SK-N-SH treated with all-trans-retinoic acid at 6 μM for 48 hours (cell line): ENCODE results near the gene MMADHC.

Source experiments
- ARNTL ChIP-seq: fragments of 450-650 bp; formaldehyde crosslinking; IDR thresholded peaks from 2 replicates; pipeline ENCODE4 v1.5.0; 2020; ENCODE audit warnings: low read depth, mild to moderate bottlenecking, moderate library complexity, borderline replicate concordance
- BACH2 ChIP-seq: fragments of 250-450 bp; sonication (Bioruptor Pico); IDR thresholded peaks from 2 replicates; pipeline ENCODE4 v1.9.0; 2021; ENCODE audit warnings: mild to moderate bottlenecking, borderline replicate concordance
- CREB5 ChIP-seq: fragments of 250-450 bp; sonication (Bioruptor Pico); IDR thresholded peaks from 2 replicates; pipeline ENCODE4 v1.5.1; 2020; ENCODE audit warnings: low read depth, mild to moderate bottlenecking, moderate library complexity
- ESRRG ChIP-seq: fragments of 250-450 bp; sonication (Bioruptor Pico); IDR thresholded peaks from 2 replicates; pipeline ENCODE4 v1.6.1; 2021; ENCODE audit warnings: mild to moderate bottlenecking
- GLIS3 ChIP-seq: fragments of 250-450 bp; sonication (Bioruptor Pico); IDR thresholded peaks from 2 replicates; pipeline ENCODE4 v1.5.0; 2020; ENCODE audit warnings: mild to moderate bottlenecking, moderate library complexity
- TOX ChIP-seq: fragments of 250-450 bp; sonication (Bioruptor Pico); IDR thresholded peaks from 2 replicates; pipeline ENCODE4 v1.8.0; 2021; ENCODE audit warnings: mild to moderate bottlenecking, moderate library complexity, borderline replicate concordance
- ZNF70 ChIP-seq: fragments of 450-650 bp; formaldehyde crosslinking; IDR thresholded peaks from 2 replicates; pipeline ENCODE4 v1.5.0; 2020; ENCODE audit warnings: mild to moderate bottlenecking, moderate library complexity
- TF ChIP-seq, protein P1 (sequence below): fragments of 250-450 bp; sonication (Bioruptor Pico); IDR thresholded peaks from 2 replicates; pipeline ENCODE4 v1.8.0; 2020; ENCODE audit warnings: mild to moderate bottlenecking, moderate library complexity, borderline replicate concordance
- TF ChIP-seq, protein P2 (sequence below): fragments of 250-450 bp; sonication (Bioruptor Pico); IDR thresholded peaks from 2 replicates; pipeline ENCODE4 v1.8.0; 2021; ENCODE audit warnings: low read depth, mild to moderate bottlenecking, moderate library complexity, borderline replicate concordance

DNA sequence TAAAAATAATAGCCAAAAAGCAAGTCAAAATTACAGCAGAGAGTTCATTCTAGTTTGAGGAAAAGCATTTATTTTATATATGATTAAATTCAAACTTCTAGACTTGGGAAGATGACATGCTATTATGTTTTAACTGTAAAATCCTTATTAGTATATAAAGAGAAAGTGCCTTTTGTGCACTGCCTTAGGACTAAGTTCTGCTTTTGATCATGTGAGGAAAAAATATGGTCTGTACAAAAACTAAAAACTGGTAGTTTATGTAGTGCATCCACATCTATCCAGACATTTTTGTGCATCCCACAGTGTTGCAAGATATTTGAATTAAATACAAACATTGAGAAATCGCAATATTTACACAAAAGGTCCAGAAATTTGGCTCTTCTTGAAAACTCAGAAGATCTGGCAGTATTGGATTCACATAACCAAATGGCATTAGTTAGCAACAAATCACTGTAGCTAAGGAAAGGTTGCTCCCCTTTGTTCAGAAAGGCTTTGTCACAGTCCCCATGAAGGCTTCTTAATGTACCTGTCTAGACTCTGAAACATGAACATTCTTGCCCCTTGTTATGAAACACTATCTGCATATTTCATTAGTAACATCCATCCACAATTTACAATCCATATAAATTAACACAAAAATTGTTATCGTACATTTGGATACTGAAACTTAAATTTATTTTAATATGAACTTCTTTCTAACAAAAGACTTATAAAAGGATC lies 2.2 kb downstream of the MMADHC start:
- TF ChIP-seq, protein P1, sequence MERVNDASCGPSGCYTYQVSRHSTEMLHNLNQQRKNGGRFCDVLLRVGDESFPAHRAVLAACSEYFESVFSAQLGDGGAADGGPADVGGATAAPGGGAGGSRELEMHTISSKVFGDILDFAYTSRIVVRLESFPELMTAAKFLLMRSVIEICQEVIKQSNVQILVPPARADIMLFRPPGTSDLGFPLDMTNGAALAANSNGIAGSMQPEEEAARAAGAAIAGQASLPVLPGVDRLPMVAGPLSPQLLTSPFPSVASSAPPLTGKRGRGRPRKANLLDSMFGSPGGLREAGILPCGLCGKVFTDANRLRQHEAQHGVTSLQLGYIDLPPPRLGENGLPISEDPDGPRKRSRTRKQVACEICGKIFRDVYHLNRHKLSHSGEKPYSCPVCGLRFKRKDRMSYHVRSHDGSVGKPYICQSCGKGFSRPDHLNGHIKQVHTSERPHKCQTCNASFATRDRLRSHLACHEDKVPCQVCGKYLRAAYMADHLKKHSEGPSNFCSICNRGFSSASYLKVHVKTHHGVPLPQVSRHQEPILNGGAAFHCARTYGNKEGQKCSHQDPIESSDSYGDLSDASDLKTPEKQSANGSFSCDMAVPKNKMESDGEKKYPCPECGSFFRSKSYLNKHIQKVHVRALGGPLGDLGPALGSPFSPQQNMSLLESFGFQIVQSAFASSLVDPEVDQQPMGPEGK (CRISPR knock-in tag): no peak
- TF ChIP-seq ZNF70 (CRISPR knock-in tag): no peak
- TF ChIP-seq ARNTL (CRISPR knock-in tag): no peak
- TF ChIP-seq, protein P2, sequence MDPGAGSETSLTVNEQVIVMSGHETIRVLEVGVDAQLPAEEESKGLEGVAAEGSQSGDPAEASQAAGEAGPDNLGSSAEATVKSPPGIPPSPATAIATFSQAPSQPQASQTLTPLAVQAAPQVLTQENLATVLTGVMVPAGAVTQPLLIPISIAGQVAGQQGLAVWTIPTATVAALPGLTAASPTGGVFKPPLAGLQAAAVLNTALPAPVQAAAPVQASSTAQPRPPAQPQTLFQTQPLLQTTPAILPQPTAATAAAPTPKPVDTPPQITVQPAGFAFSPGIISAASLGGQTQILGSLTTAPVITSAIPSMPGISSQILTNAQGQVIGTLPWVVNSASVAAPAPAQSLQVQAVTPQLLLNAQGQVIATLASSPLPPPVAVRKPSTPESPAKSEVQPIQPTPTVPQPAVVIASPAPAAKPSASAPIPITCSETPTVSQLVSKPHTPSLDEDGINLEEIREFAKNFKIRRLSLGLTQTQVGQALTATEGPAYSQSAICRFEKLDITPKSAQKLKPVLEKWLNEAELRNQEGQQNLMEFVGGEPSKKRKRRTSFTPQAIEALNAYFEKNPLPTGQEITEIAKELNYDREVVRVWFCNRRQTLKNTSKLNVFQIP (CRISPR knock-in tag): no peak
- no peak for TF ChIP-seq ESRRG (CRISPR knock-in tag)
- no peak for TF ChIP-seq BACH2 (CRISPR knock-in tag)
- no peak for TF ChIP-seq CREB5 (CRISPR knock-in tag)
- no peak for TF ChIP-seq TOX (CRISPR knock-in tag)
- no peak for TF ChIP-seq GLIS3
